ENCODE results near the gene GRM8.

Gene GRM8

GRCh38 chr7:127119517-127119916 lies 133.2 kb downstream of the GRM8 start:
- no peak overlapping the region for H2AFZ ChIP-seq (ENCODE audit: low read length)
- no peaks in the 10 kb centered on the region for H3K36me3 ChIP-seq (ENCODE audit: insufficient read depth, low read length)
- no peak overlapping the region for H3K9ac ChIP-seq (ENCODE audit: low read length)
- no peak overlapping the region for H3K4me3 ChIP-seq (ENCODE audit: low read depth, low read length, poor library complexity, severe bottlenecking)
- H3K79me2 ChIP-seq (ENCODE audit: insufficient read depth, low read length), result no peaks in the 10 kb centered on the region
- no peak overlapping the region for H3K27ac ChIP-seq (ENCODE audit: low read depth, low read length, poor library complexity, severe bottlenecking)
- no peaks in the 10 kb centered on the region for H3F3A ChIP-seq (ENCODE audit: insufficient read depth, low read length)
- H3K27me3 ChIP-seq (ENCODE audit: insufficient read depth, low read length), result no peaks in the 10 kb centered on the region
- H3K9me3 ChIP-seq (ENCODE audit: low read length), result no peaks in the 10 kb centered on the region
- H3K4me2 ChIP-seq (ENCODE audit: low read length), result no peak overlapping the region
- TF ChIP-seq EZH2 (IDR thresholded peaks at IDR 0.05; ENCODE audit: borderline replicate concordance, low read length), result no peak
- TF ChIP-seq, protein P1, sequence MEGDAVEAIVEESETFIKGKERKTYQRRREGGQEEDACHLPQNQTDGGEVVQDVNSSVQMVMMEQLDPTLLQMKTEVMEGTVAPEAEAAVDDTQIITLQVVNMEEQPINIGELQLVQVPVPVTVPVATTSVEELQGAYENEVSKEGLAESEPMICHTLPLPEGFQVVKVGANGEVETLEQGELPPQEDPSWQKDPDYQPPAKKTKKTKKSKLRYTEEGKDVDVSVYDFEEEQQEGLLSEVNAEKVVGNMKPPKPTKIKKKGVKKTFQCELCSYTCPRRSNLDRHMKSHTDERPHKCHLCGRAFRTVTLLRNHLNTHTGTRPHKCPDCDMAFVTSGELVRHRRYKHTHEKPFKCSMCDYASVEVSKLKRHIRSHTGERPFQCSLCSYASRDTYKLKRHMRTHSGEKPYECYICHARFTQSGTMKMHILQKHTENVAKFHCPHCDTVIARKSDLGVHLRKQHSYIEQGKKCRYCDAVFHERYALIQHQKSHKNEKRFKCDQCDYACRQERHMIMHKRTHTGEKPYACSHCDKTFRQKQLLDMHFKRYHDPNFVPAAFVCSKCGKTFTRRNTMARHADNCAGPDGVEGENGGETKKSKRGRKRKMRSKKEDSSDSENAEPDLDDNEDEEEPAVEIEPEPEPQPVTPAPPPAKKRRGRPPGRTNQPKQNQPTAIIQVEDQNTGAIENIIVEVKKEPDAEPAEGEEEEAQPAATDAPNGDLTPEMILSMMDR (IDR thresholded peaks at IDR 0.05; ENCODE audit: low read length), result no peak
- H3K4me1 ChIP-seq (ENCODE audit: insufficient read depth, low read length, severe bottlenecking), result no peaks in the 10 kb centered on the region
- no peaks in the 10 kb centered on the region for H3K9me2 ChIP-seq (ENCODE audit: low read depth, low read length)
- no peaks in the 10 kb centered on the region for H4K20me1 ChIP-seq (ENCODE audit: insufficient read depth, low read length)

DNA sequence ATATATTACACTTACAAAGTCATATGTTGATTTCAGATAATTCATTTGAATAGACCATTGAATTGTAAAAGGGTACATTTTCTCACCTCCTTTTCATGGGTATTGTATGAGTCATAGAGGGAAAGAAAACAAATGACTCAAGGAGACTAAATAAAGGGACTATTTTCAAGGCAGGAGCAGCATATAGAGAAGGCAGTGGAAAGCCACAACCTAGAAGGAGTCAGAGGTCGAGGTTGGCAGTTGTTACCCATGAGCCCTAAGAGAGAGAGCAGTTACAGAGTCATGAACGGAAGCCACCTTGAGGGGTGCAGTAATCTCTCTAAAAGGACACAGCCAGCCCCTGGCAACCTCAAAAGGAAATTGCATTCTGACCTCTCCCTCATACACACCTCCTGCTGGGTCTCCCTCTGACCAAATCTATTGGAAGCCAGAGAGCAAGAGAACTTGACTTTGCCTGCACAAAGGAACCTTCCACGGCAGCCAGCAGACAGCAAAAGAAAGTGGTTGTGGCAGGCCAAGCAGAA lies 137.9 kb downstream of the GRM8 start:
- H3K27me3 ChIP-seq (ENCODE audit: insufficient read depth, low read length), result no peaks in the 10 kb centered on the region
- H3K9ac ChIP-seq (ENCODE audit: low read length), result no peak overlapping the region
- H2AFZ ChIP-seq (ENCODE audit: low read length), result no peak overlapping the region
- H3K4me1 ChIP-seq (ENCODE audit: insufficient read depth, low read length, severe bottlenecking), result no peaks in the 10 kb centered on the region
- no peaks in the 10 kb centered on the region for H3K79me2 ChIP-seq (ENCODE audit: insufficient read depth, low read length)
- H3K4me3 ChIP-seq (ENCODE audit: low read depth, low read length, poor library complexity, severe bottlenecking), result no peak overlapping the region
- TF ChIP-seq EZH2 (IDR thresholded peaks at IDR 0.05; ENCODE audit: borderline replicate concordance, low read length), result no peak
- TF ChIP-seq, protein P1 (IDR thresholded peaks at IDR 0.05; ENCODE audit: low read length), result no peak
- H3K9me2 ChIP-seq (ENCODE audit: low read depth, low read length), result no peaks in the 10 kb centered on the region
- H3K27ac ChIP-seq (ENCODE audit: low read depth, low read length, poor library complexity, severe bottlenecking), result no peak overlapping the region
- H3K4me2 ChIP-seq (ENCODE audit: low read length), result no peak overlapping the region
- no peaks in the 10 kb centered on the region for H3K9me3 ChIP-seq (ENCODE audit: low read length)
- no peaks in the 10 kb centered on the region for H3F3A ChIP-seq (ENCODE audit: insufficient read depth, low read length)
- no peaks in the 10 kb centered on the region for H4K20me1 ChIP-seq (ENCODE audit: insufficient read depth, low read length)
- no peaks in the 10 kb centered on the region for H3K36me3 ChIP-seq (ENCODE audit: insufficient read depth, low read length)

DNA sequence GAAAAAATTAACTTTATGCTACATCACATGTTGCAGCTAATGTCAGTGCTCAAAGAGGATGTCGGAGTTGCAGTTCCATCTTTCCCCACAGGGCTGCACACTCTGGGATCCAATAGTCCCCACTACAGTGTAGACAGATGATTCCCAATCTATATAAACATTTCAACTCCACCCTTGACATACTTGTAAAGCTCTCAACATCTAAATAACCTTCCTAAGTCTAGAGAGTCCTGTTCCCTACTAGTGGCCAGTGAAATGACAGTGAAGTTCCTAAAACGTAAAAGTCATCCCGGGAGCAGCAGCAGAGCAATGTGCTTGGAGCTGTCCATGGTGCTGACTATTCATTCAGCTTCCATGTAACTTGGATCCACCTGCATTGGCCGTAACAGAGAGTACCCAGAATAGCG lies 145.1 kb downstream of the GRM8 start:
- no peaks in the 10 kb centered on the region for H3K4me1 ChIP-seq (ENCODE audit: insufficient read depth, low read length, severe bottlenecking)
- H3K27ac ChIP-seq (ENCODE audit: low read depth, low read length, poor library complexity, severe bottlenecking), result no peak overlapping the region
- TF ChIP-seq EZH2 (IDR thresholded peaks at IDR 0.05; ENCODE audit: borderline replicate concordance, low read length), result no peak
- TF ChIP-seq, protein P1 (IDR thresholded peaks at IDR 0.05; ENCODE audit: low read length), result peak; percentile 99
- no peaks in the 10 kb centered on the region for H3K9me2 ChIP-seq (ENCODE audit: low read depth, low read length)
- no peaks in the 10 kb centered on the region for H4K20me1 ChIP-seq (ENCODE audit: insufficient read depth, low read length)
- no peak overlapping the region for H3K4me3 ChIP-seq (ENCODE audit: low read depth, low read length, poor library complexity, severe bottlenecking)
- no peak overlapping the region for H3K9ac ChIP-seq (ENCODE audit: low read length)
- H3K9me3 ChIP-seq (ENCODE audit: low read length), result no peaks in the 10 kb centered on the region
- H3K4me2 ChIP-seq (ENCODE audit: low read length), result no peak overlapping the region
- no peaks in the 10 kb centered on the region for H3K36me3 ChIP-seq (ENCODE audit: insufficient read depth, low read length)
- no peaks in the 10 kb centered on the region for H3K27me3 ChIP-seq (ENCODE audit: insufficient read depth, low read length)
- no peaks in the 10 kb centered on the region for H3K79me2 ChIP-seq (ENCODE audit: insufficient read depth, low read length)
- H3F3A ChIP-seq (ENCODE audit: insufficient read depth, low read length), result no peaks in the 10 kb centered on the region
- no peak overlapping the region for H2AFZ ChIP-seq (ENCODE audit: low read length)
